Fibroblast of skin of right quadriceps (primary cell): ENCODE data around the gene LDHAL6B.

Experiments
- DNase-seq: peaks from one replicate; pipeline ENCODE4 v3.0.0-alpha.2; 2013

LDHAL6B gene

DNA sequence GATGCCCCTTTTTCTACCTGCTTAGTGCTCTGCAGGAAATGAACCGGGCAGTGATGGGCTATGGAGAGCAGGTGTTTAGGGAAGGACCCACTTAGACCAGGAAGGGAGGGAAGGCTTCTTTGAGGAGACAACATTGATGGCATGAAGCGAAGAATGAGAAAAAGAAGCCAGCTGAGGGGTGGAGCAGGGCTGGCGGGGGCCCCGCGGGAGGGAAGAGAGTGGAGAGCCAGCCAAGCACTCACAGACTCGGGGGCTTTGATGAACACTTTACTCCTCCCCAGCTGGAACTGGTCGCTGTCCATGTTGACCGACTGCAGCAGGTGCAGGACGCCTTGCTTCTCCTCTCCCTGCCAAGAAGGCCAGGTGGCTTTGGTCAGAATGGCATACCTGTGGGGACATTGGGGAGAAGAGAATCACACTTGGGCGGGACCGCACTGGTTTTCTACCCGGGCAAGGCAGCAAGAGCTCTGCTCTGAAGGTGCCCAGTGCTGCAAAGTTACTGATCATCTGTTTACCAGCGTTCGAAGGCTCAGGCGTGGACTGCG, 28.4 kb upstream of the LDHAL6B start:
- no peak for DNase-seq

DNA sequence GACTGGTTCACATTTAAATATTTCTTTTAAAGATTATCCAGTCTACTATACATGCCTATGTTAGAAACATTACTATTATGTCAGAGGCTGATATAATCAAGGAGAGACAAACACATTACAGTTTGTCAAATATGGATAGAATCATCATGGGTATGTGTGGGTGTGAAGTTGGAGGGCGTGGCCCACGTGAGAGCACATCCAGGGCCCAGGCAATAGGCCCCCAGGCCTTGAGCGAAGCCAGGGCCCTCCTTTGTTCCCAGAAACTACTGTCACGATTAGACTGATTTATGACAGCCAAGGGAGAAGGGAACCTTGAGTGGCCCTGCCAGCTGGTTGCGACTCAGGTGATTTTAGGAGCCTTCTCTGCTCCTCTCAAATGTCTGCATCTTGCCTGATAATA, 26.9 kb upstream of the LDHAL6B start:
- no peak for DNase-seq

DNA sequence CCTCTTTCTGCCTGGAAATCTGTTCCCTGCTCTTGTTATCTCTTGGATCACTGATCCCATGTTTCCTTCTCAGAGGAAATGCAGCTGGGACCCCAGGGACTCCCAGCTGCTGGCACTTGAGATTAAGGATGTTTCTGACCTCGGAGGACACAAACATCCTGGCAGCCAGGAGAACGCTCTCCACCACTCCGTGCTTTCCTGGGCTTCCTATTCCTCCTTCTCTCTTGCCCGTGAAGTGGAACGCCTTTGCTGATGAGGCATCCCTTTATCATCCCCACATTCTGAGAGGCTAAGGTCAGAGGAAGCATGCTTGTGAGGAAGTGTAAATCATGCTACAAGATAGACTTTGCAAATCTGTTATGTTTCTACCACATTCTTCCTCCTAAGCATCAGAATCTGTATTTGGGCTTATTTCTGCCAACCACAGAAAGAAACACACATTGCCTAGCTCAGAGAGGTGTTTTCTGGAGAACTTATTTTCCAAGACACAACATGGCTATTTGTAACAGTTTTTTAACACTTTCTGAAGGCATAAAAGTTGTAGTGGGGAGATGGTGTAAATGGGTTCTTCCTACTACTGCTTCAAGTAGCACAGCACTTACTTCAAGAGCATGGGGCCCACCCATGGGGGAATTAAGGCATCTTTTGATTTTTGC, 25.6 kb upstream of the LDHAL6B start:
- peak; percentile 72 for DNase-seq

DNA sequence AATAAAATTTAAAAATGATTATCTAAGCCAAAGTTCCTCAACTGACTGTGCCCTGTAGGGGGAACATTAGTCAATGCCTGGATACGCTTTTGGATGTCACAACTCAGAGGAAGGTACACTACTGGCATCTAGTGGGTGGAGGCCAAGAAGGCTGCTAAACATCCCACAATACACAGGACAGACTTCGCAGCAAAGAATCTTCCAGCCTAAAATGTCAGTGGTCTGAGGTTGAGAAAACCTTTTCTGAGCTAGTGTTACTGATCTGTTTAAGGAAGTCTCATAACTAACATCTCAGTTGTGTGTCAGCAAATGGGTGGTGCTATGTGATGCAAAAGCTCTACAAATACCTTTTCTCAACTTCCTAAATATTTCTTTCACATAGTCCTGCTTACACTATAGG, 20.9 kb upstream of the LDHAL6B start:
- DNase-seq = no peak

DNA sequence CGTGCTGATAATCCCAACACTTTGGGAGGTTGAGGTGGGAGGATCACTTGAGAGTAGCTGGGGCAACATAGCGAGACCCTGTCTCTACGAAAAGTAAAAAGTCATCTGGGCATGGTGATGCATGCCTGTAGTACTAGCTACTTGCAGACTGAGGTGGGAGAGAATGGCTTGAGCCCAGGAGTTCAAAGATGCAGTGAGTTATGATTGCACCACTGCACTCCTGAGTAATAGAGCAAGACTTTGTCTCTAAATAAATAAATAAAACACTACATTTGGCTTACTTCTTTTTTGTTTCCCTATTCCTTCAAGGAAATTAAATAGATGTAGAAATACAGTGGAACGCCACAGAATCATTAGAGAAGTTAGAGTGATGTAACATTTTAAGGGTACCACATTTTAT, 20.1 kb upstream of the LDHAL6B start:
- no peak for DNase-seq

DNA sequence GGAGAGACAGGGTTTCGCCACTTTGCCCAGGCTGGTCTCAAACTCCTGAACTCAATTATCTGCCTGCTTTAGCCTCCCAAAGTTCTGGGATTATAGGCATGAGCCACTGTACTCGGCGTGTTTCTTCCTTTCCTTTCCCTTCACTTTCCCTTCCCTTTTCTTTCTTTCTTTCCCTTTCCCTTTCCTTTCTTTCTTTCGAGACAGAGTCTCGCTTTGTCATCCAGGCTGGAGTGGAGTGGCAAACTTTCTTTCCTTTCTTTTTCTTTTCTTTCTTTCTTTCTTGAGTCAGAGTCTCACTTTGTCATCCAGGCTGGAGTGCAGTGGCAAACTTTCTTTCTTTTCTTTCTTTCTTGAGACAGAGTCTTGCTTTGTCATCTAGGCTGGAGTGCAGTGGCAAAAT, 17.4 kb upstream of the LDHAL6B start:
- no peak for DNase-seq

DNA sequence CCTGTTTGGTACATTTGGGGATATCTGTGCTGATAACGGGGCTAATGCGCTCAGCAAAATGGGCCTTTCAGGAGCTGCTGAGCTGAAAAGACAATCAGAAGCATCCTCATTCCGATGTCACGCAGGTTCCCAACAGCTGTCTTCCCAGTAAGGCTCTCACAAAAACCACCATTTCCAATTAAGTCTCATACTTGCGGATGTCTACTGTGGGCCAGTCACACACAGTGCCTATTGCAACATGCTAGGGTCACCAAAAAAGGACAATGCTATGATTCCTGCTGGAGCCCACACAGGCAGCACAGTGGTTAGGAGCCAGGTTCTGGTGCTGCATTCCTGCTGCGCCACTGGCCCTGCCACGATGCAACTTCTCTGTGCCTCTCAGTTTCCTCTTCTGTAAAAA, 16.4 kb upstream of the LDHAL6B start:
- DNase-seq = no peak

DNA sequence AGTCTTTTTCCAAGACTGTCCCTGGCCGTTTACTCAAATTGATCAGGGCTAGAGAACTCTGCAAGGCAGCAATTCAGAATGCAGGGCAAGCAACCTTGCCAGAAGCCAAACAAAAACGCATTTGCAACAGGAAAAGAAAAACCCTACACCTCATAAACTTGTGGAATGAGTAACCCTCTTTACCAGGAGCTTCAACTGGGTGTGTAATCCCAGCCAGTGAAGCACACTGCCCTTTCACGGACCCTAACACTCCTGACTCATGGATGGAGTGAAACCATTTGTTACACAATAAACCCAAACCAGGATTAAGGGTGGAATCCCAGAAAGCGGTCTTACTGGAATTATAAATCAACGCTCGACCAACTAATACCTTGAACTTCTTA, 14.8 kb upstream of the LDHAL6B start:
- DNase-seq = peak; percentile 98

DNA sequence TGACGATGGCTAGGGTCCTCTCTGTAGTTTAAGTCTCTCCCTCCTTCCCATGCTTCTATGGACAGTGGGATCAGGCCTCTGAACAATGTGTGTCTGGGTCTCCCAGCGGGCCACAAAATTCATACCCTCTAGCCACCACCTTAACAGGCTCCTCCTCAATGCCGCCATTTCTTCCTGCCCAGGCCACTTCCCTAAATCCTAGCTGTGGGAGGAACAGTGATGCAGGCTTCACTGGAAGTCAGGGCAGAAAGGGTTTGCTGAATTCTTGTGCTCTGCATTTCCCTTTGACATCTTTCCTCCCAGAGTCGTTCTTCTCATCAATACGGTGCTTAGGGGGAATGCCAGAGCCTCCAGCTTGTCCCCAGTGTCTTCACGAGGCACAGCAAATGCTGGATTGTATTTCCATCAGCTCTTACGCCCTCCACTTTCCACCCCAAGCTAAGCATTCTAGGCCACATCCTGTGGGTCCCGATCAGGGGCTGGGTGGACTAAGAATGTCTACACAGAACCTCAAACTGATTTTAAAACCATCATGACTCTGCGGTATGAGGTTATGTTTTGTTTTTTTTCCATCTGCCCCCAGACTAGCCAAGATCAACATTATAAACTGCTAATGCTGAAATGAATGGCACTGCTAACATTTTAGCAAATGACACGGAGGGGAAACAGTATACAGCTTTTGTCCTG, 11.9 kb upstream of the LDHAL6B start:
- no peak for DNase-seq

DNA sequence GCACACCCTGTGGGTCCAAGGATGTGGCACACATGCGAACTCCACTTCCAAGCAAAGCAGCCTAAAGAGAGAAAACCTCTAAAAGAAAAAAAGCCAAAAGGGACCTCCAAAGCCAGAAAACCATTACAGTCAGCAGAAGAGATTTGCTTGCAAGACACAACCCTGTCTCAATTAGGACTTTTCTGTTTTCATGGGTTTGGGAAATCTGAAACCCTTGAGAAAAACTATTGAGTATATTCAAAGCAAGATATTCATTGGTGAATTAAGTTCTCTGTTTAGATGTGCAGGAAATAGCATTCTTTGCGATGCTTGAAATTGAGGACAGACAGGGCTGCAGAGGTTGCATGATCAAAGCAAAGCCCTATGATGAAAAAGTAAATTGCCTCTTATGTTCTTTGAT, 10.2 kb upstream of the LDHAL6B start:
- no peak for DNase-seq

DNA sequence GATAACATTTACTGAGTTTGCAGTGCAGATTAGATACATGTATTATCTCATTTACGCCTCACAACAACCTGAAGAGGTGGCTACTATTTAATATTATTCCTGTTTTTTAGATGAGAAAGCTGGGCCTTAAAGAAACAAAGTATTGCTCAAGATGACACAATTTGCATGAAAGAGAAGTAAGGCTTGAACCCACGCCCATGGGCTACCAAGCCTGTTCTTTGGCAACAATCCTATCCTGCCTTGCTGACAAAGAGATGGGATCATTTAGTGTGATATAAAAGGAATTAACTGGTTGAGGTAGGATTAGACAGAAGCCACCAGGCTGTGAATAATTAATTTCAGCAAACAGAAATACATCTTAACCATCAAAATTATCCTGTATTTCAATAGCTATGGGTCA, 9.2 kb upstream of the LDHAL6B start:
- DNase-seq = no peak

DNA sequence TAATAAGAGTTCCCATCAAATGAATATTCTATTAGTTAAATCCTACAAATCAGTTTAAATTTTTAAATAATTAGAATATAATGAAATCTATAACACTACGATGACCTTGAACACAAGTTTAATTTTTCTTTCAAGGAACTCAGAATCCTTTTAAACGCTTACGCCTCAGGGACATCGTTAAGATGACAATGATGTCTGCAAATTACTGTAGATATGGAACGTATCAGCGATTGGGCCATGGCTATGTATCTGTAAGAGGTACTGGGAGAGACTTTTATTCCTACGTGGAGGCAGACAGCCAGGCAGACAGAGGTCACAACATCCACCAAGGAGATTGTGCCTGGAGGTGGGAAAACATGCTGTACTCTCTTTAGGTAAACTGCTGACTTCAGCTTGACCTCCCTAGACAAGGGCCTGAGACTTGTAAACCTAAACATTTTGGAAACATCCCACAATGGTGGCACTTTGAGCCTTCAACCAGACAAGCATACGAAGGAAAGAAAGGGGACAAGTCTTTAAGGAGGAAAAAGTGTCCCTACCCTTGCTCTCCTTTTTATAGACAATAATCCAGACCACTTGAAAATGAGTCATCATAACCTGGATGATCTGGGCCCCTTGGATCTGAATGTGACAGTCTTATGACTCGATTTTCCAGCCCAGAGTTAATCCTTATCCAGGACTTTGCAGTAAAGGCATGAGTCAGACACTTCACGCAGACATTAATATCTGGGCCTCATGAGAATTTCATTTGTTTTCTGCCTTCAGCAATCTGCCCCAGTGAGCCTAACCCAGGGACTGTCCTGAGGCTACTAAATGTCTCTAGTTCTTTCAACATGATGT, 6.8 kb upstream of the LDHAL6B start:
- peak; percentile 82 for DNase-seq

DNA sequence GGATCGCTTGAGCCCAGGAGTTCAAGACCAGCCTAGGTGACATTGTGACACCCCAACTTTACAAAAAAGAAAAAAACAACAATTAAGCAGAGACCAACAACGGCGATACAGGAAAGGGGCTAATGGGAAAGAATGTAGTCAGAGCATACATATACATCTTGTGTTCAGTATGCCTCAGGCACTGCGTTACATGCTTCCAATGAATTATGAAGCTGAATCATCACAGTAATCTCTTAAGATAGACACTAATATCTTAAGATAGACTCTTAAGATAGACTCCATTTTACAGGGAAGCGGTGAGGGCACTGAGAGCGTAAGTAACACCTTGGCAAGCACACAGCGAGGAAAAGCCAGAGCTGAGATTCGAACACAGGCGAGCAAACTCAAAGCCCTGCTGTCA, 6.1 kb upstream of the LDHAL6B start:
- peak; percentile 46 for DNase-seq

DNA sequence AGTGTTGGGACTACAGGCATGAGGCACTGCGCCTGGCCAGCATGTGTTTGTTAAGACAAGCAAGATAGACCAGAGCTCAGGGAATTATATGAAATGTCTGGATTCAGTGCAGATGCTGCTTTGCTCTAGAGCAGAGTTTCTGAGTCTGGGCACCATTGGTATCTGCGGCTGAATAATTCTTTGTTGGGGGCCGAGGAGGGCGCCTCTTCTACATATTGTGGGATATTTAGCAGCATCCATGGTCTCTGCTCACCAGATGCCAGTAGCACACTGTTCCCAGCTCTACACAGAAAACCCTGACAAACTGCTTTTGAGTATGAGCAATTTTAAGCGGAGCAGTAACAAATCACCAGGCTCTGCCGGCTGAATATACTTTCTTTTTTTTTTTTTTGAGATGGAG, 3.6 kb upstream of the LDHAL6B start:
- DNase-seq = peak; percentile 18

DNA sequence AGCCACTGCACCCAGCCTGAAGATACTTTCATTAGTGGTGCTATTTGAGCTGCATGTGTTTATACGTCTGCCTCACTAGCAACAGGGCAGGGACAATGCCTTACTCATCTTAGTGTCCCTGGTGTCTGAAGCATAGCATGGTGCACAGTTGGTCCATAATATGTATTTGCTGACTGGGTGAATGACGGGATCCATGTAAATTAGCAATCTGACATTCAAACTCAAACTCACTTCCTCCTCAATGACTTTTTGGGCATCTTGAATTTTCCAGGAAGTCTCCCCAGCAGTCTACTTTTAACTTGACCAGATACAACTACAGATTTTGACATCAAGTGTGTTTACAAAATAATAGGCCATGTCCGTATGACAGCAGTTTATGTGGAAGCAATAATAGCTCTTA, 3.0 kb upstream of the LDHAL6B start:
- DNase-seq = no peak

DNA sequence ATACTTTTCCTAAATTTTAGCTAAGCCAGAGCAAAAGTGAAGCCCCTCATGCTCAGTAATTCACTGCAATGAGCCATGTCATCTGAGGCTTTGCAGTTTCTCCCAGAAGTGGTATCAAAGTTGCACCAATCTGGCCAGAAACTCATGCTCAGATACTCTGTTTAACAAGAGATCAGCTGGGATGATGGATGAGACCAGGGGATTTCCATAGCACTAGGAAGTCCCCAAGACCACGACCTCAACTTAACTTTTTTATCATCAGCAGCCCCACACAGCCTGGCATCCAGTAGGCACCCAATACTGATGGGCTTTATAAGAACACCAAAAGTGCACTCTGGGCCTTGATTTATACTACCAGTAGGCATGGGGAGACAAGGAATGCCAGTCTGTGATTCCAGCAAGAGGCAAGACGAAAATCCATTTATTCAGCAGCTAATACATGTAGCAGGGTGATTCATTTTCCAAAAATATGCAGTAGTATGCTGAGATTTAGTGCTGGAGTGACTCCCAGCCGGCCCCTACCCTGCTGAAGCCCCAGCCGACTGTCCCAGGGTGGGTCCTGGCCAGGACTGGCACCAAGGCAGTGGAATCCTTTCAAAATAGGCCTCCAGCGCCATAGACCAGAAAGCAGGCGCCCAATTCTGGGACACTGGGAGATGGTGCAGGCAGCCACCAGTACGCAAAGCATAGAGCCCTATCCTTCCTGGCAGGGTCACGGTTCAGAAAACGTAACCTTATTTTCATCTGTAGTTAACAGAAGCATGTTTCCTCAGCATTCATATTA, 612 bp upstream of the LDHAL6B start:
- DNase-seq = no peak

DNA sequence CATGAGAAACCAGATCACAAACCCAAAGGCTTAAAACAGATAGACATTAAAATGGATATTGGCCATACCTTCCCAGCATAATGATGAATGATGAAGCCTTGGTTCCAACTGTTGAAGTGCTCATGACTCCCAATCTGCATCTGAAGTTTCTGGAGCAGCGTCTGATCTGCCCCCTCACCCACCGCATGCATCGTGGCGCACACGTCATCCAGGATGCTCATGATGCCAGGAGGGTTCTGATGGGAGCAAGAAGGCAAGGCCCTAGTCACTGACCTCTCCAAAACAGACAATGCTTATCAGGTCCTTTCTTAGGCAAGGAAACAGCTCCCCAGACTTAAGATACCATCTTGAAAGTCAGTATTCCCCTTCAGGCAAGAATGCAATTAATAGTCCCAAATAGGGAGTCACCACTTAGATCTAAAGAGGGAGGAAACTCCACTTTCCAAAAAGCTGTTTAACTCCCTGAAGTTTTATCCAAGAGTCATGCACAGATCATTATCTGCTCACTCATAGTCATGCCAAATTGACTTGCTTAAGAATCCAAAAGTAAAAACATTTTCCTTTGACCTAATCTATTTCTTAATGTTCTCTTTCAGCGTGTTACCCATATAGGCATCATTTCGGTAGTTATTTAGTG, 2.1 kb downstream of the LDHAL6B start:
- peak; percentile 20 for DNase-seq

DNA sequence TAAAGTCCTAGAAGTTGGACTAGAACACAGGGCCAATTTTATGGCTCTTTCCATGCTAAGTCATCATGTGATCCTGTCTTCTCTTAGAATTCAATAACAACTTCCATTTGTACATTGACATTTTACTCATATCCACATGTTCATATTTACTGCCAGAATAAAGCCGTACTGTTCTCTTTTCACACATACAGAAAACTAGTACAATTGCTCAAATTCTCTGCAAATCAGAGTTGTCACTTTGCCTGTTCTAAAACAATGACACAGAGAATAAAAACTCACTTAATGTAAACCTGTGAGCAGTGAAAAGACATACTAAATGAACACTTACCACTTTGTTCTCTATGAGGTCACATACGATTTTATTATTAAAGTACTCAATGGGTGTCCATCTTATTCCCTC, 3.5 kb downstream of the LDHAL6B start:
- no peak for DNase-seq

DNA sequence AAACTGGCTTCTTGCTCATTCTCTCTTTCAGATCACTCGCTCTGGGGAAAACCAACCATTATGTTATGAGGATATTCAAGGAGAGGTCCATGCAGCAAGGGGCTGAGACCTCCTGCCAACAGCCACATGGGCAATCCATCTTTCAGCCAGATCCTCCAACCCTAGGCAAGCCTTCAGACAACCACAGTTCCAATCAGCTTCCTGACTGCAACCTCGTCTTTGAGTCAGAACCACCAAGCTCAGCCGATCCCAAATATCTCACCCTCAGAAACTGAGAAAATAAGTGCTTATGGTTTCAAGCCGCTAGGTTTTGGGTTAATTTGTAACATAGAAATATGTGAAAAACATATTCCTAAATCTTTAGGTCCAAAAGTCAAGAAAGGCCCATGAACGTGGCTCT, 10.3 kb downstream of the LDHAL6B start:
- DNase-seq = no peak

DNA sequence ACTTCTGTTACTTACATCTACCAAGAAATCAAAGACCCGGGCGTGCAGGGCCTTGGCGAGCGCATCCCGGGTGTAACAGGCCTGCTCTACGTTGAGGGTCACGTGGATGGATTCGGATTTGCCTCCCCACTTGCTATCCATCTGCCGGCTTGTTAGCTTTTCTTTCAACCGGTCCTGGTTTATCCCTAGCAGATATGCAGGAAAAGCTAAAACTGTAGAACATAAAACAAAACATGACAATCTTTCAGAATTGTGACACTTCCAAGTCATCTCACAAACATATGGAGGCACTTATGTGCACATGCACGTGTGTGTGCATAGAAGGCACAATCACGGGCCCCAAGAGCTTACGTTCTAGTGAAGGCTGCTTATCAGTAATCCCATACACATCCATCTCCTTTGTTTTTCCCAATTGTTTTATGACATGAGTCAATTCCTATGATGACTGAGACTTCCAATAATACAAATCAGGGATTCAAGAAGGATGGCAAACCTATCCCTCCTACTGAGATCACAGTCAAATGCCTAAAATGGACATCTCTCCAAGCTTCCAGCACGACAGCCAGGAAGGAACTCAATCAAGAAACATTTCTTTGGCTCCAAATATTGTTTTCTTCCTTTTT, 11.3 kb downstream of the LDHAL6B start:
- no peak for DNase-seq

DNA sequence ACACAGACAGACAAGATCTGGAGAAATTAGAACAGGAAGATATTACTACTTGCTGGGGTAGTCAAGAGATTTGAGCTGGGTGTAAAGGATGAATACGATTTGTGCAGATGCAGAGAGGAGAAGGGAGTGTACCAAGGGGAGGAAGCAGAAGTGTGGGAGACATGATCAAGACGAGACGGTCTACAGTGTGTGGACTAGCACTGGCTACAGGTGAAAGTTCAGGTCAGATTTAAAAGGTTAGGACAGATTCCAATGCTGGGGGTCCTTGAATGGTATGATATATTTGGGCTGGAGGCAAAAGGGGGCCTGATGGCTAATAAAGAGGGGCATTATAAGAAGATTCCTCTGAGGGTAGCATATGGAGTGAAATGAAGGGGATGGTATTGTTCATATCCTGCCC, 12.1 kb downstream of the LDHAL6B start:
- no peak for DNase-seq
